Stimulated activated CD4-positive, alpha-beta T cell treated with anti-CD3 and anti-CD28 coated beads, Interleukin-2, amount 100 ng/mL, for 4 hours (primary cell): ENCODE data around the gene DMD.
"Not testable (repeated sequence)": the region's sequence is repeated elsewhere in the genome, so short reads cannot be mapped to it uniquely, and the experiment has no call there.

Experiments
- DNase-seq: peaks from one replicate; pipeline ENCODE4 v3.0.0-alpha.2; 2020; ENCODE audit warnings: low read depth

Gene DMD

DNA sequence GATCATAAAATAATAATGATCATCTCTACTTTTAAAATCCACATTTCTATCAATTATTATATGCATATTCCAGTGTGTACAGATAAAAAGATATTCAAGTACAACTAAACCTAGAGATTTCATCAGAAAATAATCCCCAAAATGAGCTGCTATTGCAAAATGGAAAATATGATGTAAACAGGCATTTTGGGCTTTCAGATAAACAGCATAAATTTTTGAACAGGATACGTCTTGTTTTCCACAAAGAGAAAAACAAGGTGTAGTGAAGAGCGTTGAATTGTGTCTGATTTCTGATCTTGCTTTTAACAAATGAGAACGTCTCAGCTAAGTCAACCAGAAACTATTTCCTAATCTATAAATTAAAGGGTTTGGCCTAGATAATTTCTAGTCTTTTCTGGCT, 1789.9 kb downstream of the DMD start:
- DNase-seq = no peak

DNA sequence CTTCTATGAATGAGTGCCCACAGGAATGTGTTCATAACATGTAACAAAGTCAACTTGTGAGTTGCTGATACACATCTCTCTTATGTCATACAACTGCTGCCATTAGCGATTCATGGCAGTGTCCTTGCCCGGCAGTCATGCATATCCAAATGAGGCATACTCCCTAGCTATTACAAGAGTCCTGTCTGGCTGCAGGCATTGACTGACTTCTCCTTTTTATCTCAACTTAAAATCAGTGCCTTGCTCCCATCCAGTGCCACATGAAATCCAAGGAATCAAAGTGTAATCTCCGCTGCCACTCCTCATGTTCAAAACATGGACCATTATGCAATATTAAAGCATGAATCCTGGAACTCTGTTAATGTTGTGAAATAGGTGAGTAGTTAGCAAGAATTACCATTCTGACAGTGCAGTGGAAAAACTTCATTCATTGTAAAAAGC, 1790.6 kb downstream of the DMD start:
- no peak for DNase-seq

DNA sequence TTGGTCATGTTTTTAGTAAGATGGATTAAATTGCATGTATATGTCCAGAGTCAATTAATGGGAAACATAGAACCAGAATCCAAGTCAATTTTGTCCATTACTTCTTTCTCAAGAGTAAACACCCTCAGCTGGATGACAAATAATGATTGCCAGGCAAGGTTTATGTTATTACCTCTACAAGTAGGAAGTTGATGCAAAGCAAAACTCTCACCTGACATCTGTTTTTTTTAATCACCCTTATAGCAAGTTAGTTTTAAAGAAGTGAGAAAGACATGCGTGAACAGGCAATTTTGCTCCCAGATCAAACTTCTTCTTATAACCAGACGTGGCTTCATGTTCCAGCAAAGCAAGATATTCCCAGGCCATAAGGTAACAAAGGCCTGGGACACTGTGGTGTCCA, 1791.0 kb downstream of the DMD start:
- no peak for DNase-seq

DNA sequence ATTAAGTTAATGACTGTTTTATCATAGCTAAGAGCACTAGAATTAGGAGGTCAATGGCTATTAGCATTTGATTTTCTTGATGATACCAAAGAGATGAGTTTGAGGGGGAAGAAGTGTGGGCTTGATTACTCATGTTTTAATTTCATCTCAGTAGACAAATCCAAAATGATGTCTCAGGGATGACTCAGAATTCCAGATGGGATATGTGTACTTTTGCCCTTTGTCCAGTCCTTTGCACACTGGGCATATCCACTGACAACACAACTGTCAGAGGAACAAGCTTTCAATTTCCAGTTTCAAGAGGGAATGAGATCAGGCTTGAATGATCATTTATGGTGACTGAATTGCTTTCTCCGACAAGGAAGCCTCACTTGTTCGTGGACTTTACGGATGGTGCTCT, 1814.2 kb downstream of the DMD start:
- DNase-seq = no peak

DNA sequence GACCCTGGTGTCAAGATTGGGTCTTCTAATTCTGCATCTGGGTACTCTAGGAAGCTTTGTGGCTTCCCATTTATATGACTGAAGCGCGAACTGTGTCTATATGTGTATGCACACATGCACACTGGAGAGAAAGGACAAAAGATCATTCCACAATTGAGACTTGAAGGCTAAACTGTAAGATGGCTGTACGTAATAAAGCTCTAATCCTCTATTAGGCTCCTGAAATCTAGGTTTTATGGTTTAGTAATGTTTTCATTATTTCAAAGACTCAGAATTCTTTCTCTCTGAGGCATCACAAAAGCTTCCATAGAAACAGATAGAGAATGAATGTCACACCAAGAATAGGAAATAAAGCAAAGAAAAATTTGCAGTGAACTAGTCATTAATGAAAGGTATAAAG, 1818.8 kb downstream of the DMD start:
- no peak for DNase-seq

DNA sequence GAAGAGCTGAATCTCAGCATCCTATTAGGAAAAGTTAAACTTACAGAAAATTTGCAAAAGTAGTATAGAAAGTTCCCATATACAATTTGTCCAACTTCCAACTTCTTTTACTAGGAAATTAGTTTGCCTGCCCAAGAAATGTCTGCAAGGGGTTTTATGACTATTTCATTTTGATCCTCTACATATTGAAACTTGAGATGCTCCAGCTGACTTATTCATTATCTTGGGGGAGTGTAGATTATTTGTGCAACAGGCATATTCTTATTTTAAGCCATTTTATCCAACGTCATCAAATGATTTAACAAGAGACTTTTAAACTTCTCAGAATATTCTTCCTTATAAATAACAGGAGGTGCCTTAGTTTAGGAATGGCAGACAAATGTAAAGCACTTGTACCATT, 1822.4 kb downstream of the DMD start:
- no peak for DNase-seq

DNA sequence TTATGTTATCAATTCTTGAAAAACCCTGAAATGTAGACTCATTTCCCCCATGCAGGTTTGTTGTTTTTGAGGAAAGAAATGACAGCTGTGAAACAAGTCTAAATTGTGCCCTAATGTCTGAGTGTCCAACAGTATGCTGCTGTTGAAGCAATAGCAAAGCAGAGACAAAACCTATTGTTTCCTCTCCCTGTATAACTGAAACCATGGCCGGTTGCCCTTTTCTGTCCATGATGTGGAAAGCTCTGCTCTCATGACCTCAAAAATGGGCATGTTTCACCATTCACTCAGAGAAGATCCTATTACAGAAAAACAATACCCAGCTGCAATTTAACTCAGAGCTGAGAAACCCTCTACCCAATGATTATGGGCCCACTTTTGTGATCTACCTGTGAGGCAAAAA, 1826.9 kb downstream of the DMD start:
- DNase-seq = no peak

DNA sequence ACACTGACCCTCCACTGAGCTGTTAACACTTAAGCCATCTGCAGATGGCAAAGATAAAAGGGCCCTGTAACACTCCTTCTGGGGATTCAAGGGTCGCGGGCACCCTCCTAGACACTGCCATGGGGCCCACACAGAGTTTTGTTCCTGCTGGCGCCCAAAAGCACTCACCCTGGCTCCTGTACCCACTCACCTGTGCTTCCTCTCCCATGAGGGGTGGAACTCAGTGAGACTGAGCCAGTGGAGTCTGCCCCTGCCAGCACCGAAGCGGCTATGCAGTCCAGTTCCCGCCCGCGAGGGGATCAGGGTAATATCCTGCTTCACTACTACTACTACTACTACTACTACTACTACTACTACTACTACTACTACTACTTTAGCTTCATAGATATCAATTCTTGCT, 1827.4 kb downstream of the DMD start:
- no peak for DNase-seq

DNA sequence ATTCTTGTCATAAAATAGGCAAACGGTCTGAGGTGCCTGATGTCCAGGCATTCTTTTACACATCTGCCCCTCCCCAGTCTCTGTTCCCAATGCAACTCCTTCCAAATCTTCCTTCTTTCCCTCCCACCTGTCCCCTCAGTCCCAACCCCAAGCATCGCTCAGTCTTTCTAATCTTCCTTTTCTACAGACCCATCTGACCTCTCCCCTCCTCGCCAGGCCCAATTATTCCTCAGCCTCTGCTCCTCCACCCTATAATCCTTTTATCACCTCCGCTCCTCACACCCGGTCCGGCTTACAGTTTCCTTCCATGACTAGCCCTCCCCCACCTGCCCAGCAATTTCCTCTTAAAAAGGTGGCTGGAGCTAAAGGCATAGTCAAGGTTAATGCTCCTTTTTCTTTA, 1832.4 kb downstream of the DMD start:
- not testable (repeated sequence) for DNase-seq

DNA sequence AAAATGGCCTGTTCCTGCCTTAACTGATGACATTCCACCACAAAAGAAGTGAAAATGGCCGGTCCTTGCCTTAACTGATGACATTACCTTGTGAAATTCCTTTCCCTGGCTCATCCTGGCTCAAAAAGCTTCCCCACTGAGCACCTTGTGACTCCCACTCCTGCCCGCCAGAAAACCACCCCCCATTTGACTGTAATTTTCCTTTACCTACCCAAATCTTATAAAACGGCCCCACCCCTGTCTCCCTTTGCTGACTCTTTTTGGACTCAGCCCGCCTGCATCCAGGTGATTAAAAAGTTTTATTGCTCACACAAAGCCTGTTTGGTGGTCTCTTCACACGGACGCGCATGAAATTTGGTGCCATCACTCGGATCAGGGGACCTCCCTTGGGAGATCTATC, 1833.5 kb downstream of the DMD start:
- not testable (repeated sequence) for DNase-seq

DNA sequence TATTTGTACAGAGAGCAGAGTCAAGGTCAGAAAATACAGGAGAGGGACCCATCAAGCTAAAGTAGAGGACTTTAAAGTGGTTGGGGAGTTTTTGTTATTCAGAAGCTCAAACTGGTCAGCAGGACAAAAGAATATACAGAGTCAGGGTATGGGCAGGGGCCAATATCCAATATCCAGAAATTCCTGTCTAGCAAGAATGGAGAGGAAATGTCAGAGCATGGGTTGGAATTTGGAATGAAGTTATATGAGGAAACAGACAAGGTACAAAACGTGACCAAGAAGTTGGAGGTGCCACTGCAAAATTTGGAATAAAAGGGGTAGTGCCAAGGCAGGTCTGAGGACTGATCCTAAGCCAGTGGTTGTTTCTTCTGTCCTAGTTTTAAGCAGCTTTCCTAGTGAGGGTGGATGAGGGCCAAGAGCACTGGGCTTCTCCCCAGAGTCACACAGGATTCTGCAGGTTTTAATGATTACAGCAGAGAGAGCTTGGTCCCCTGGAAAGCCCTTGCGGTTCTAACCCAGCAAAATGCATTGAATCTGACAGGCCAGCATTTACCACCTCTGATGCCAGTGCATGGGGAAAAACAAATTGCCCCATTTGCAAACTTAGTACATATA, 1834.8 kb downstream of the DMD start:
- DNase-seq = no peak

DNA sequence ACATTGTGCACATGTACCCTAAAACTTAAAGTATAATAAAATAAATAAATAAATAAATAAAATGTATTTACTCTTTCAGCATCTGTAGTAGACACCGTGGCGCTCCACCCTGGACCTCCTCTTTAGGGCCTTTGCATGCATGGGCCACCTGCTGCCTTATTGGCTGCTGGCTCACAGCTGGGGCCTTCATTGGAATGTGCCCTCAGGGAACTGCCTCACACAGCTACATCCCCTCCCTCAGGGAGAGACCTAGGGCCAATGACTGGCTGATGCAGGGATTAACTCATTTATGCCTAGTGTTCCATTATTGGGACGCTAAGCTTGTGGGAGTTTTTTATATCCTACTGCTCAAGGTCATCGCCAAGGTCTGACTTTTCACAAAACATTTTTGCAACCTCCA, 1836.6 kb downstream of the DMD start:
- no peak for DNase-seq

DNA sequence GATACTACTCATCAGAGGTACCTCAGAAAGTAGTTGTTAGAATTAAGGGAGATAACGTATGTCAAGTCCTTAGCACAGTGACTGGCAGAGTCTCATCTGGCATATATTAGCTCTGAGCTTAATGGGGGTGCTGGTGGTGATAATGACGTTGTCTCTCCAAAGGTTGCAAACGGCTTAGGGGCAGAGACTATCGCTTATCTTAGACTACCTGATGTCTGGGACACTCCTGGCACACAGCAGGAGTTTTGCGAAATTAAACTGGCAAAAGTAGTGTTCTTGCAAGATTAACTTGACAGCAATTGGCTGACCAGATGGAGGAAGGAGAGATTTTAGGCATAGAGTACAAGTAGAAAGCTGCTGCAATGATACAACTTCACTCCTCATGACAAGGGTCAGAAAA, 1839.4 kb downstream of the DMD start:
- DNase-seq = no peak

DNA sequence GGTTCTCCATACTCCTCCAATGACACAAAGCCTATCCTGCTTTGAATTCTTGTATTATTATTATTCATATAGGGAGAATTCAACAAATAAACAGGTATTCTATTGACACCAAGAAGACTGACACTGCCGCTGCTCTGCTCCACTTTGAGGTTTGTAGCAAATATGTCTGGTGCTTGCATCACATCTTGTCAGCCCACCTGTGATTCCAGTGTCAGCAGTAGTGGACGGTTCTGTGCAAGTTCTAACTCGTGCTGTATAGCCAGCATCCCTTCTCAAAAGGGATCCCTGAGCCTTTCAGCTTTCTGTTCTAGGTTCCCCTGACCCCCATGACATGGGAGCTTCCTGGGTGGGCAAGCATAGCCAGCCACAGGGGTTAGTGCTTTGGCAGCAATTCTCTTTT, 1843.5 kb downstream of the DMD start:
- DNase-seq = no peak

DNA sequence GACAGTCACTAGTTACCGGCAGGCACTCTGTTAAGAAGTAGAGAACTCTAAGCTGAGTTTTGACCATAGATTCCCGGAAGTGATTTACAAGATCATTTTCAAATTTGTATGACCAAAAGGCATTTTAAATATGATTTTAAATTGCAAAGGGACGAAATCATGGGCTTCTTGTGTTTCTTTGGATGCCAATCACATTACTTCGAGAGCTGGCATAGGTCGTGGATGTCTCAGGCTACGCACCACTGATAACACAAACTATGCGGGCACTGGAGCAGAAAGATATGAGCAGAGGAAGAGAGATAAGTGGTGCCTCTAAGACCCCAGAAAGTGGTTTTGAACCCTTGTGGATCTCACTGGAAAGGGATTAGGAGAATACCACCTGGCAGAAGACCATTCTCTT, 1845.3 kb downstream of the DMD start:
- DNase-seq = no peak

DNA sequence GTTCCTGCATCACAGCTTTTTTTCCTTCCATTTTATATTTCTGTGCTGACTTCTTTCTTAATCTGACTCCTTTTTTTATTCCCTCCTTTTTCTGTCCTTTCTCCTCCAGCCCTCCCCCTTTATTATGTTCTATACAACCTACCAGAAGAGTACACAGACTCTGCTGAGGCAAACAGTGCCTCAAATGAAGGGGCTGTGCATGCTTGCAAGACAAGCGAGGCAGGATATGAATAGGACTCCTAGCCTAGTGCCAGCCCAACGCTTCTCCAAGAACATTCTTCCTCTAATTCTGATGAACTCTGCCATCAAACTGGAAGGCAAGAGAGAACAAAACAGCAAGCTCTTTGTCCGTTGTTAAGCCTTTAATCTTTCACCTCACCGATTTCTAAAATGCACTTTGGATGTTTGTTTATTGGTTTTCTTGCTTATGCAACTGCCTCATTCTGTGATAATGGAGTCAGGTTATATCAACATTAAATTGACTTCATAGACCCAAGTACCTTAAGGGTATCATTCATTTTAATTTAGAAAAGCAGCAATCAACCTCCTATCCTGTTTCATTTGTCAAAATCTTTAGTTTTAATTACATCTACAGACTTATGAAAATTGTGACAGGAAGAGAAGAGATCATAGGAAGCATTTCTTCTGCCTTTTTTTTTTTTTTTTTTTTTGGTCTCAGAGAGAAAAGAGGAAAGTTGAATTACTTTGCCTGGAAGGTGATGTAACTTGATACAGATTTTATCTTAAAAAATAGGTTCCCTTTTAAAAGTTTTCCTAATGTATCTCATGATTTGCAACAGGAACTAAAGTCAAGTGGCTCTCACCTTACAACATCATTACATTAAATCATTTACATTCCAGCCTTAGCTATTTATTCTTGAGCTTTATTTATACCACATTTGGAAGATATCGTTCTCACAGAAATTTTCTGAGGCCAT, 1854.8 kb downstream of the DMD start:
- no peak for DNase-seq

DNA sequence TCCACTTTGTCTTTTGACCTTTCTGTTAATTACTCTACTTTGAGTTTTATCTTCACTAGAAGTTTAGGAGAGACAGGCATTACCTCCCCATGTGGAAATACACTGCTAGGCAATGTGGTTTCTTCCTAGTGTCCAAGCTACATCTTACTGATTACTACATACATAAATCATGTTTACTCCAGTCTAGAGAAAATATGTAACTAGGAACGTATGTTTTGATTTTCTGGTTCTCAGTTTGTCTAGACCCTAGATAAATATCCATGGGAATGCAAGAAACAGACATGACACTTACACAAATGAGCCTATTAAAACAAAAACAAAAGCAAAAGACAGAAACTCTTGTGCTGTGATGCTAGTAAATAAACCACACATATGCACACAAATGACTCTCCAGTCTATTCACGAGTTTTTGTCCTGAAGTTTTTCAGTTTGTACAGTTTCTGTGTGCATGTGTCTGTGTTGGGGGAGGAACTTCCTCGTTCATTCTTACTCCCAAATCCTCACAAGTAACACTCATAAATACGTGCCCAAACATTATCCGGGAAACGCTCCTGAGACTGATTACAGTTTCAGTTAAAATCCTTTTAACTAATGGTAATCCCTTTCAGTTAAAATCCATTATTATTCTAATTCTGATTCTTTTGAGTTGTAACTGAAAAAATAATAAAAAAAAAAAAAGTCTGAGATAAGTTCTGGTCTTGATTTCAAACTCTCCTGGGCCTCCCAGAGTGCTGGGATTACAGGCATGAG, 1856.0 kb downstream of the DMD start:
- DNase-seq = no peak

DNA sequence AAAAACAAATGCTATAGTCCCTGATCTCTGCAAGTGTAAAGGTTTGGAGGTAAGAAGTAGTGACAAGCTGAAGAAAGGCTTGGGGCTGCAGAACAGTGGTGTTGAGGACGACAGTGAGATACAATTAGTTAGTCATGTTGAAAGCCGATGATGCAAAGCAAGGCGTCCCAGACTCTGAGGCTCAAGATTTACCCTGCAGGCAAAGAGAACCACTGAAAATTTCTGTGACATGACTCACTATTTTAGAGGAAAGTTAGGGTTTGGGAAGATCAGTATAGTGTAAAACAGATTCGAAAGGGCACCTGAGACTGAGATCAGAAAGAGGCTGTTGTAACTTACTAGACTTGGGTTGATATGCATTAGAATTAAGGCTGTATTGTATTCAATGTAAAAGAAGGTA, 1858.3 kb downstream of the DMD start:
- DNase-seq = no peak

DNA sequence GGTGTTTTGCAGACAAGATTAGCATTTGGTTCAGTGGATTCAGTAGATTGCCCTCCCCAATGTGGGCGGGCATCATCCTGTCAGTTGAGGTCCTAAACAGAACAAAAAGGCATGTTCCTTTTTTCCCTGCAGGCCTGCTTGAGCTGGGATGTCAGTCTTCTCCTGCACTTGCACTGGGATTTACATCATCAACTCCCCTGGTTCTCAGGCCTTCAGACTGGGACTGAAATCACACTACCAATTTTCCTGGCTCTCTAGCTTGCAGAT, 1860.6 kb downstream of the DMD start:
- DNase-seq = no peak

DNA sequence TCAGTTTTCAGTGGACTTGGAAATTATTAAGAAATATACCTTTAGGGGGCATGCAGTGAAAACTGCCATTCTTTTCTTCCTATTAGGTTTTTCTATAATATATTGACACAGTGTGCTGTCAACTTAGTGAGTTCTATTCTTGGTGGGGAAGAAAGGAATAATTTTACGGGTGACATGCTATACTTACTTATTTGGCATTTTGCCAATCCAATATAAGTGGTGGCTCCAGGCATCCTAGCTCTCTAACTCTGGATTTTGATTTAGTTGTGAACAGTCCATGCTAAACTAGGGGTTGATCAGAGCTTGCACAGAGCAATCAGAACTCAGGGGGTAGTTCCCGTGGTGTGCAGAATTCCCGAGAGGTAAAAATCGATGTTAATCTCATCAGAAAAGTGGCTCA, 1861.8 kb downstream of the DMD start:
- DNase-seq = no peak

DNA sequence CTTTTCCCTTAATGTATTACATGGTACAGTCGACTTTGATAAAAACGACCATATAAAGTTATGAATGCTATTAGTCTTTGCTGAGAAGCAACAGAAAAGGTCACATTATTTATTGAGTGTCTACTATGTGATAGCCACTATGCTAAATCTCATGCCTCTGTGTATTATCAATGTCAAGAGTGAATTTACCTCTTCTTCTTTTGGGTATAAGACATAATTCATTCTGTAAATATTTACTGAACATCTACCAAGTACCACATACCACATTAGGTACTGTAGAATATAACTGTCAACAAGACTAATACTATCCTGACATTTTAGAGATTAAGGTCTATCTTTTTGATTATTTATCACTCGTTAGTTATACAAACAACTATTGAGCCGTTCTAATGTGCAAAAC, 1870.8 kb downstream of the DMD start:
- no peak for DNase-seq

DNA sequence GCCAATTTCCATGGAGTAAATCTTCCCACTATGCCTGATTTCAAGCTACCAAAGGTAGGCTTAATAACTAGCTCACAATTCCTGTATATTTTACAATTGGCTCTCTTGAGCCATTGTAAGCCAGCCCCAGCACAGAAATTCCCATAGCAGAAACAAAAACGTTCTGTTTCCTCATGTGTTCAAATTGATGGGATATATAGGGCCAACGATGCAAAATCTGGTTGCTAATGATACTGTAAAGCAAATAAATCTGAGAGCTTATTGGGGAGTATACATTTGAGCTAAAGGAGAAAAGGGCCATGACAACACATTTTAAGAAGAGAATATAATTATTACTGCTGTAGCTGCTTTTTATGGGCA, 1872.4 kb downstream of the DMD start:
- DNase-seq = no peak

DNA sequence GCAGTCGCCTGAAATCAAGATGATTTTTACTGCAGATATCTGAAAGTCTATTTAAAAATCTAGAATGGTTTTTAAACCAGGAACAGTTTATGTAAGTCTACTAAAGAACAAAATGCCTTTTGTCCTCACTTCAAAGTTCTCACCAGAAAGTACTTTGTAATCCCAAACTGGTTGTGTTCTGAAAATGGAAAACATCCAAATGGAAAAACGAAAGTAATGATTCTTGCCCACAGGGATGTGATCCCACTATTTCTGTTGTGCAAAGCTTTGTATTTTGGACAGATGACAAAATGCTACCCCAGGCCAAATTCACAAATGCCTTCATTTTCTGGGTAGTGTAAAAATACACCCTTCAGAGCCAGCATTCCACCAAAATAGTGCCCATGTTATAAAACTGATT, 1874.0 kb downstream of the DMD start:
- DNase-seq = no peak
